ENCODE data around the gene GREB1. TPM values are rescaled to one million over a fixed set of nuclear protein-coding genes. Genes with fewer than 3 reads are reported as not detected.

Gene GREB1
- polyA plus RNA-seq, 1 of the 3 experiments (the other 2 are of a cell fraction) = 2.9 TPM

- H3K4me1 ChIP-seq (ENCODE audit: control insufficient read depth in 1 of 2, insufficient read depth in 2 of 2, low read depth in 1 of 2, low read length in 1 of 2) = peaks cover 0 to 6% of the 10 kb centered on the region in 2 experiments; a peak in 1 of 4 replicates
- no peak overlapping the region for H3K4me2 ChIP-seq
- no peaks in the 10 kb centered on the region for H3K9me3 ChIP-seq
- CTCF ChIA-PET = interaction anchor here (0.9 to 6.2 kb wide), 8 partner anchors 8 to 181 kb away, joined by 3 to 59 read pairs (median 4); no protein-coding TSS in a partner anchor
- H3K9ac ChIP-seq = no peak overlapping the region
- 93% methylated on average over 46 of the region's 53 CpGs for WGBS (ENCODE audit: low lambda C conversion rate)
- H3K27me3 ChIP-seq (ENCODE audit: insufficient read depth) = no peaks in the 10 kb centered on the region
- no peaks in the 10 kb centered on the region for H3F3A ChIP-seq (replicated peaks; ENCODE audit: insufficient read depth)
- H3K9me2 ChIP-seq = no peaks in the 10 kb centered on the region
- no peak for TF ChIP-seq MAX (IDR thresholded peaks at IDR 0.05; ENCODE audit: low read depth)
- TF ChIP-seq EZH2phosphoT487 (IDR thresholded peaks at IDR 0.05; ENCODE audit: borderline replicate concordance, low read depth) = no peak
- no peak for TF ChIP-seq MEF2A (IDR thresholded peaks at IDR 0.05; ENCODE audit: borderline replicate concordance, low read depth)
- no peak for TF ChIP-seq RXRA (IDR thresholded peaks at IDR 0.05; ENCODE audit: borderline replicate concordance, low read depth)
- TF ChIP-seq TAF1 (IDR thresholded peaks at IDR 0.05; ENCODE audit: borderline replicate concordance, low read depth, low read length) = no peak
- H3K36me3 ChIP-seq (replicated peaks in 1 of 2; ENCODE audit: control insufficient read depth in 1 of 2, insufficient read depth in 2 of 2, low read length in 1 of 2) = peaks cover 0 to 2% of the 10 kb centered on the region in 2 experiments
- DNase-seq = no peak
- POLR2A ChIA-PET = no interaction called here
- H3K27ac ChIP-seq (ENCODE audit: low read depth in 2 of 2, low read length in 1 of 2) = no peak overlapping the region
- H2AFZ ChIP-seq (ENCODE audit: low read depth) = no peak overlapping the region
- no peaks in the 10 kb centered on the region for H3K79me2 ChIP-seq (ENCODE audit: insufficient read depth)
- no peak overlapping the region for H3K4me3 ChIP-seq (ENCODE audit: low read depth in 2 of 2, low read length in 1 of 2)
- no peaks in the 10 kb centered on the region for H4K20me1 ChIP-seq (ENCODE audit: insufficient read depth)
These were observed 59.1 kb downstream of the GREB1 start for GRCh38 chr2:11592671-11593574.

- Histone ChIP-seq H2AFZ (ENCODE audit: low read depth) (no peak overlapping the region), H3K9me2 (no peaks in the 10 kb centered on the region), H3K9me3 (no peaks in the 10 kb centered on the region), H3F3A (replicated peaks; ENCODE audit: insufficient read depth) (no peaks in the 10 kb centered on the region), H4K20me1 (ENCODE audit: insufficient read depth) (no peaks in the 10 kb centered on the region), H3K79me2 (ENCODE audit: insufficient read depth) (no peaks in the 10 kb centered on the region), H3K4me1 (ENCODE audit: control insufficient read depth in 1 of 2, insufficient read depth in 2 of 2, low read depth in 1 of 2, low read length in 1 of 2) (no peaks in the 10 kb centered on the region), H3K27ac (ENCODE audit: low read depth in 2 of 2, low read length in 1 of 2) (no peak overlapping the region), H3K4me3 (ENCODE audit: low read depth in 2 of 2, low read length in 1 of 2) (no peak overlapping the region), H3K27me3 (ENCODE audit: insufficient read depth) (no peaks in the 10 kb centered on the region), H3K9ac (no peak overlapping the region), H3K4me2 (no peak overlapping the region), H3K36me3 (replicated peaks in 1 of 2; ENCODE audit: control insufficient read depth in 1 of 2, insufficient read depth in 2 of 2, low read length in 1 of 2) (peaks cover 0 to 19% of the 10 kb centered on the region in 2 experiments)
- TF ChIP-seq FOSL2 (IDR thresholded peaks at IDR 0.05; ENCODE audit: borderline replicate concordance, low read depth) (no peak), CTCF (IDR thresholded peaks at IDR 0.05) (no peak), MXI1 (IDR thresholded peaks at IDR 0.05; ENCODE audit: low read depth, low read length) (no peak), RCOR1 (IDR thresholded peaks at IDR 0.05; ENCODE audit: low read length) (no peak), EP300 (IDR thresholded peaks at IDR 0.05; ENCODE audit: borderline replicate concordance in 1 of 2, low read depth in 1 of 2, low read length in 1 of 2) (no peak), USF1 (IDR thresholded peaks at IDR 0.05; ENCODE audit: borderline replicate concordance, low read depth) (no peak), RXRA (IDR thresholded peaks at IDR 0.05; ENCODE audit: borderline replicate concordance, low read depth) (no peak), RAD21 (IDR thresholded peaks at IDR 0.05; ENCODE audit: low read length) (no peak), MAX (IDR thresholded peaks at IDR 0.05; ENCODE audit: low read depth) (no peak), USF2 (IDR thresholded peaks at IDR 0.05; ENCODE audit: borderline replicate concordance, low read depth, low read length) (no peak), SIN3A (IDR thresholded peaks at IDR 0.05; ENCODE audit: borderline replicate concordance, low read depth, low read length) (no peak), NRF1 (IDR thresholded peaks at IDR 0.05; ENCODE audit: low read depth, low read length) (no peak), GABPA (IDR thresholded peaks at IDR 0.05; ENCODE audit: low read depth) (no peak), ZBTB33 (IDR thresholded peaks at IDR 0.05; ENCODE audit: borderline replicate concordance, low read depth) (no peak), FOXM1 (IDR thresholded peaks at IDR 0.05; ENCODE audit: low read depth) (no peak), GATA2 (CRISPR knock-in tag; IDR thresholded peaks at IDR 0.05) (no peak)
- 84% methylated on average over 10 of the region's 10 CpGs for WGBS (ENCODE audit: low lambda C conversion rate)
- ChIA-PET CTCF (interaction anchor here (10.2 kb wide), 1 partner anchor 14 kb away, joined by 119 read pairs; no protein-coding TSS in a partner anchor), POLR2A (no interaction called here)
- DNase-seq = no peak
These were observed 63.0 kb downstream of the GREB1 start for GRCh38 chr2:11596801-11597200.
